Suprapubic skin (tissue), 4 donors: ENCODE measurements around the gene NUP107. TPM values are rescaled to one million over a fixed set of nuclear protein-coding genes. Genes with fewer than 3 reads are reported as not detected.

Source experiments
- DNase-seq, 2 donors: peaks; one replicate each; pipeline ENCODE4 v3.0.0-alpha.2; 2019; ENCODE audit warnings: low spot score in 2 of 2
- H3K27ac ChIP-seq: fragments of 200-600 bp; sonication (generic); one replicate; pipeline ENCODE4 v1.5.1; 2019
- H3K27me3 ChIP-seq: fragments of 200-600 bp; sonication (generic); one replicate; pipeline ENCODE4 v1.5.1; 2019
- H3K36me3 ChIP-seq: fragments of 200-600 bp; sonication (generic); one replicate; pipeline ENCODE4 v1.5.1; 2019
- H3K4me1 ChIP-seq: fragments of 200-600 bp; sonication (generic); one replicate; pipeline ENCODE4 v1.5.1; 2019
- H3K4me3 ChIP-seq: fragments of 200-600 bp; sonication (generic); one replicate; pipeline ENCODE4 v1.5.1; 2019; ENCODE audit warnings: mild to moderate bottlenecking
- H3K9me3 ChIP-seq: fragments of 200-600 bp; sonication (generic); one replicate; pipeline ENCODE4 v1.5.1; 2019
- CTCF ChIP-seq, 2 donors: fragments of 200-600 bp in 1 of 2; fragments of 450-650 bp in 1 of 2; sonication (generic) in 1 of 2; IDR thresholded peaks; one replicate each; pipeline ENCODE4 v1.5.1; 2016 to 2019; ENCODE audit warnings: antibody characterized with exemption in 2 of 2, mild to moderate bottlenecking in 1 of 2, moderate library complexity in 1 of 2
- EP300 ChIP-seq: sonication (generic); formaldehyde crosslinking; IDR thresholded peaks from one replicate; pipeline ENCODE4 v1.6.1; 2017; ENCODE audit warnings: antibody characterized with exemption
- POLR2A ChIP-seq, 2 donors: fragments of 450-650 bp; IDR thresholded peaks; one replicate each; pipeline ENCODE4 v1.6.1; 2017; ENCODE audit warnings: antibody characterized with exemption in 2 of 2, mild to moderate bottlenecking in 2 of 2, moderate library complexity in 2 of 2
- POLR2AphosphoS5 ChIP-seq, 3 donors: sonication (generic); formaldehyde crosslinking; IDR thresholded peaks; one replicate each; pipeline ENCODE4 v1.6.1; 2017; ENCODE audit warnings: antibody characterized with exemption in 3 of 3
- WGBS: methylation state at CpG from one replicate; pipeline ENCODE4 v1.1.5; 2018; 5-methylcytosine and 5-hydroxymethylcytosine counted together
- total RNA-seq, 4 donors: library from RNA; depleted of rRNA; stranded (reverse); fragments of >200 nt; gene quantifications; one replicate each; pipeline ENCODE4 v1.1.0, GENCODE V29; 2016

Gene NUP107
- total RNA-seq, 4 donors from 2014 or later = 13.3 to 82.7 (median 25.3) TPM

- TF ChIP-seq CTCF (IDR thresholded peaks at IDR 0.05) = no peak
- TF ChIP-seq POLR2A (IDR thresholded peaks at IDR 0.05) = no peak
- no peak for TF ChIP-seq POLR2AphosphoS5 (IDR thresholded peaks at IDR 0.05)
- no peak for TF ChIP-seq EP300
- peak overlapping the region; percentile 86 for H3K27ac ChIP-seq
- WGBS = 40% methylated on average over 3 of the region's 3 CpGs
These were observed 550 bp upstream of the NUP107 start for GRCh38 chr12:68686262-68686594.

GRCh38 chr12:68695454-68695853 is 8.7 kb downstream of the NUP107 start:
- H3K9me3 ChIP-seq = no peaks in the 10 kb centered on the region
- no peak overlapping the region for H3K4me3 ChIP-seq
- H3K27me3 ChIP-seq = no peaks in the 10 kb centered on the region
- TF ChIP-seq EP300 = no peak
- no peak overlapping the region for H3K27ac ChIP-seq
- no peak for DNase-seq
- H3K4me1 ChIP-seq = no peaks in the 10 kb centered on the region
- peaks cover 100% of the 10 kb centered on the region for H3K36me3 ChIP-seq

More at GRCh38 chr12:68686262-68686594, 550 bp upstream of the NUP107 start:
- DNase-seq = no peak
- Histone ChIP-seq H3K9me3 (no peaks in the 10 kb centered on the region), H3K4me3 (peak overlapping the region; percentile 72), H3K27me3 (no peaks in the 10 kb centered on the region), H3K36me3 (peaks cover 9% of the 10 kb centered on the region), H3K4me1 (peaks cover 23% of the 10 kb centered on the region)

DNA sequence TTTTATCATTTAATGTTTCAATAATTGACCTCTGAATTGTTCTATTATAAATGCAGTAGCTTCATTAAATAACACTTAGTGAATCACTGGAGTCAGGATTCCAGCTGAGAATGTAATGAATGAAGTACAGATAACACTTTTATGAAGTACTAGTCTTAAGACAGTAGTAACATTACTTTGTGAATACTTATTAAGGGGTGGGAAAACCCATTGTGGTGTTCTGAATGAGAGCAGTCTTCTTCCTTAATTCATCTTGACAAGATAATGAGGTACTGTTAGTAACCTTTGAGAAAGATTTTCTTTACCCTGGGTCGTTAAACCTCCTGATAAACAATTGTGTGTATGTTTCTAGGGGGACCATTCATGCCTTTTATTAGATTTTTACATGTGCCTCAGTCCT is 12.7 kb downstream of the NUP107 start:
- H3K27me3 ChIP-seq = no peaks in the 10 kb centered on the region
- no peaks in the 10 kb centered on the region for H3K4me1 ChIP-seq
- TF ChIP-seq EP300 (no peak), CTCF (IDR thresholded peaks at IDR 0.05) (no peak), POLR2A (IDR thresholded peaks at IDR 0.05) (no peak), POLR2AphosphoS5 (IDR thresholded peaks at IDR 0.05) (no peak)
- no peak for DNase-seq
- H3K27ac ChIP-seq = no peak overlapping the region
- H3K4me3 ChIP-seq = no peak overlapping the region
- peaks cover 98% of the 10 kb centered on the region for H3K36me3 ChIP-seq
- H3K9me3 ChIP-seq = no peaks in the 10 kb centered on the region
- WGBS = 71% methylated on average over 1 of the region's 1 CpG

DNA sequence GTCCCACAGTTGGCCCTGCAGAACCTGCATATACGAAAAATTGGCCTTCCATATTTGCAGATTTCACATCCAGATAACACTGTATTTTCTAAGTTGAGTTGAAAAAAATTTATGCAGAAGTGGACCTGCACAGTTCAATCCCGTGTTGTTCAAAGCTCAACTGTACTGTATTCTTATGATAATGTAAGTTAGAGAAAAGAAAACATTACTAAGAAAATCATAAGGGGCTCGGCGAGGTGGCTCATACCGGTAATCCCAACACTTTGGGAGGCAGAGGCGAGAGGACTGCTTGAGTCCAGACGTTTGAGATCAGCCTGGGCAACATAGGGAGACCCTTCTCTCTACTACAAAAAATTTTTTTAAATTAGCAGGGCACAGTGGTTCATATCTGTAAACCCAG is 41.0 kb downstream of the NUP107 start:
- H3K27me3 ChIP-seq = no peaks in the 10 kb centered on the region
- no peaks in the 10 kb centered on the region for H3K4me1 ChIP-seq
- no peak for TF ChIP-seq CTCF (IDR thresholded peaks at IDR 0.05)
- no peak for TF ChIP-seq POLR2A (IDR thresholded peaks at IDR 0.05)
- TF ChIP-seq EP300 = no peak
- TF ChIP-seq POLR2AphosphoS5 (IDR thresholded peaks at IDR 0.05) = no peak
- H3K27ac ChIP-seq = no peak overlapping the region
- DNase-seq = no peak
- no peaks in the 10 kb centered on the region for H3K9me3 ChIP-seq
- no peak overlapping the region for H3K4me3 ChIP-seq
- WGBS = 94% methylated on average over 7 of the region's 7 CpGs
- H3K36me3 ChIP-seq = peaks cover 80% of the 10 kb centered on the region

GRCh38 chr12:68733661-68734071 is 46.9 kb downstream of the NUP107 start:
- peaks cover 75% of the 10 kb centered on the region for H3K36me3 ChIP-seq

More at GRCh38 chr12:68733661-68734071, 46.9 kb downstream of the NUP107 start:
- 98% methylated on average over 4 of the region's 4 CpGs for WGBS
- no peaks in the 10 kb centered on the region for H3K27me3 ChIP-seq
- no peak overlapping the region for H3K4me3 ChIP-seq
- H3K4me1 ChIP-seq = no peaks in the 10 kb centered on the region
- no peak for TF ChIP-seq CTCF (IDR thresholded peaks at IDR 0.05)
- TF ChIP-seq EP300 = no peak
- no peak for TF ChIP-seq POLR2A (IDR thresholded peaks at IDR 0.05)
- no peak for TF ChIP-seq POLR2AphosphoS5 (IDR thresholded peaks at IDR 0.05)
- DNase-seq = no peak
- H3K27ac ChIP-seq = no peak overlapping the region
- H3K9me3 ChIP-seq = no peaks in the 10 kb centered on the region
